BJ (cell line): Measurements from ENCODE around the gene INPP5A. TPM values are rescaled to one million over a fixed set of nuclear protein-coding genes. Genes with fewer than 3 reads are reported as not detected.

Source experiments
- CTCF ChIA-PET: fragments of 350-600 bp; formaldehyde crosslinking; extraction: SDS; loops from one replicate; lab custom pipeline; 2021; ENCODE audit warnings: antibody characterized with exemption, inconsistent platforms; lab: Yijun Ruan, JAX
- POLR2A ChIA-PET: fragments of 300-600 bp; sonication (Branson Sonifier 250); formaldehyde crosslinking; extraction: SDS; loops from one replicate; lab custom pipeline; 2021; ENCODE audit warnings: antibody characterized with exemption; lab: Charles Lee
- DNase-seq: peaks from one replicate; pipeline ENCODE4 v3.0.0-alpha.2; 2011; ENCODE audit warnings: low read depth
- H3K27me3 ChIP-seq: 2 replicates; pipeline ENCODE4 v1.6.0; 2011; ENCODE audit warnings: low read length; ENCODE audit not compliant: control insufficient read depth, insufficient read depth
- H3K36me3 ChIP-seq: 2 replicates; pipeline ENCODE4 v1.5.1; 2011; ENCODE audit warnings: low read length; ENCODE audit not compliant: control insufficient read depth, insufficient read depth
- H3K4me3 ChIP-seq: 2 replicates; pipeline ENCODE4 v1.5.1; 2011; ENCODE audit warnings: low read depth, mild to moderate bottlenecking, control low read depth, low read length
- CTCF ChIP-seq: IDR thresholded peaks from 2 replicates; pipeline ENCODE4 v1.5.1; 2011; ENCODE audit warnings: low read depth, mild to moderate bottlenecking, control low read depth, inconsistent platforms, low read length, moderate library complexity; ENCODE audit not compliant: insufficient read depth
- polyA plus RNA-seq: library from polyadenylated mRNA; depleted of rRNA; stranded (reverse); fragments of >200 nt; gene quantifications from 2 replicates; pipeline ENCODE4 v1.2.3, GENCODE V29; 2011

INPP5A gene
- polyA plus RNA-seq, 1 experiment = 60.1 TPM

GRCh38 chr10:132785723-132786475 is 248.3 kb downstream of the INPP5A start, which contains the start of gene NKX6-2:
Gene NKX6-2 (minus strand): TSS chr10:132786147. CDS start chr10:132785948, 199 bp downstream.
- no peak for TF ChIP-seq CTCF
- H3K27me3 ChIP-seq = peaks cover 21% of the 10 kb centered on the region
- POLR2A ChIA-PET = no interaction called here
- H3K4me3 ChIP-seq = no peak within 1 kb of the TSS
- CTCF ChIA-PET = no interaction called here
- peaks cover 5% of the 10 kb centered on the region for H3K36me3 ChIP-seq
- no peak for DNase-seq

GRCh38 chr10:132786476-132786883 is 248.9 kb downstream of the INPP5A start:
- no peak for DNase-seq
- POLR2A ChIA-PET = no interaction called here
- Histone ChIP-seq H3K4me3 (no peak overlapping the region), H3K36me3 (peaks cover 5% of the 10 kb centered on the region), H3K27me3 (peaks cover 25% of the 10 kb centered on the region)
- no peak for TF ChIP-seq CTCF
- CTCF ChIA-PET = no interaction called here

- DNase-seq = no peak
- ChIA-PET POLR2A (no interaction called here), CTCF (no interaction called here)
- Histone ChIP-seq H3K36me3 (peaks cover 2% of the 10 kb centered on the region), H3K27me3 (peaks cover 25% of the 10 kb centered on the region), H3K4me3 (no peak overlapping the region)
- TF ChIP-seq CTCF = no peak
These were observed 249.4 kb downstream of the INPP5A start for GRCh38 chr10:132786884-132787494.

GRCh38 chr10:132787495-132788179 is 250.1 kb downstream of the INPP5A start:
- peaks cover 2% of the 10 kb centered on the region for H3K36me3 ChIP-seq
- H3K4me3 ChIP-seq = no peak overlapping the region
- peaks cover 25% of the 10 kb centered on the region for H3K27me3 ChIP-seq
- CTCF ChIA-PET = interaction anchor here (1.0 kb wide), 1 partner anchor 18 kb away, joined by 3 read pairs; no protein-coding TSS in a partner anchor
- no peak for DNase-seq
- no peak for TF ChIP-seq CTCF
- POLR2A ChIA-PET = no interaction called here
